ENCODE results near the gene GAB3.
A peak's percentile ranks its signal among the peaks of the same experiment; 100 is the strongest.
"Not testable (repeated sequence)": the region's sequence is repeated elsewhere in the genome, so short reads cannot be mapped to it uniquely, and the experiment has no call there.

The GAB3 gene

GRCh38 chrX:154721155-154721554 is 29.7 kb downstream of the GAB3 start:
- DNase-seq (ENCODE audit: low read depth in 1 of 2, low spot score in 1 of 2), result no peak

- DNase-seq (ENCODE audit: low read depth in 1 of 2, low spot score in 1 of 2), result no peak
Observed at GRCh38 chrX:154720067-154720466, 30.8 kb downstream of the GAB3 start.

GRCh38 chrX:154719132-154719675 is 31.7 kb downstream of the GAB3 start:
- peak in 1 of 2 donors; percentile 25 for DNase-seq (ENCODE audit: low read depth in 1 of 2, low spot score in 1 of 2)

- no peak for DNase-seq (ENCODE audit: low read depth in 1 of 2, low spot score in 1 of 2)
Observed at GRCh38 chrX:154718616-154719015, 32.3 kb downstream of the GAB3 start.

GRCh38 chrX:154717824-154718223 is 33.1 kb downstream of the GAB3 start:
- DNase-seq (ENCODE audit: low read depth in 1 of 2, low spot score in 1 of 2), result no peak

GRCh38 chrX:154715825-154716224 is 35.1 kb downstream of the GAB3 start:
- no peak for DNase-seq (ENCODE audit: low read depth in 1 of 2, low spot score in 1 of 2)

- DNase-seq (ENCODE audit: low read depth in 1 of 2, low spot score in 1 of 2), result peak in 1 of 2 donors; percentile 45
Observed at GRCh38 chrX:154714925-154715324, 36.0 kb downstream of the GAB3 start.

- peak in 1 of 2 donors; percentile 8 for DNase-seq (ENCODE audit: low read depth in 1 of 2, low spot score in 1 of 2)
Observed at GRCh38 chrX:154712781-154713740, 37.8 kb downstream of the GAB3 start.

GRCh38 chrX:154711264-154711663 is 39.6 kb downstream of the GAB3 start:
- DNase-seq (ENCODE audit: low read depth in 1 of 2, low spot score in 1 of 2), result no peak

GRCh38 chrX:154710309-154710708 is 40.6 kb downstream of the GAB3 start:
- no peak for DNase-seq (ENCODE audit: low read depth in 1 of 2, low spot score in 1 of 2)

- DNase-seq (ENCODE audit: low read depth in 1 of 2, low spot score in 1 of 2), result no peak
Observed at GRCh38 chrX:154698630-154699248, 52.1 kb downstream of the GAB3 start.

GRCh38 chrX:154696676-154697045 is 54.2 kb downstream of the GAB3 start:
- DNase-seq (ENCODE audit: low read depth in 1 of 2, low spot score in 1 of 2), result no peak

- DNase-seq (ENCODE audit: low read depth in 1 of 2, low spot score in 1 of 2), result no peak
Observed at GRCh38 chrX:154695911-154696675, 54.8 kb downstream of the GAB3 start.

GRCh38 chrX:154693394-154693793 is 57.5 kb downstream of the GAB3 start:
- no peak for DNase-seq (ENCODE audit: low read depth in 1 of 2, low spot score in 1 of 2)

- DNase-seq (ENCODE audit: low read depth in 1 of 2, low spot score in 1 of 2), result not testable (repeated sequence)
Observed at GRCh38 chrX:154690438-154690837, 60.4 kb downstream of the GAB3 start.

- DNase-seq (ENCODE audit: low read depth in 1 of 2, low spot score in 1 of 2), result not testable (repeated sequence)
Observed at GRCh38 chrX:154672084-154672483, 78.8 kb downstream of the GAB3 start.

GRCh38 chrX:154670848-154671247 is 80.0 kb downstream of the GAB3 start:
- DNase-seq (ENCODE audit: low read depth in 1 of 2, low spot score in 1 of 2), result not testable (repeated sequence)

GRCh38 chrX:154661899-154662298 is 89.0 kb downstream of the GAB3 start:
- no peak for DNase-seq (ENCODE audit: low read depth in 1 of 2, low spot score in 1 of 2)

- no peak for DNase-seq (ENCODE audit: low read depth in 1 of 2, low spot score in 1 of 2)
Observed at GRCh38 chrX:154661170-154661569, 89.7 kb downstream of the GAB3 start.

GRCh38 chrX:154660541-154660940 is 90.3 kb downstream of the GAB3 start:
- no peak for DNase-seq (ENCODE audit: low read depth in 1 of 2, low spot score in 1 of 2)

GRCh38 chrX:154658957-154659356 is 91.9 kb downstream of the GAB3 start:
- DNase-seq (ENCODE audit: low read depth in 1 of 2, low spot score in 1 of 2), result no peak
